ENCODE data around the gene LPP. TPM values are rescaled to one million over a fixed set of nuclear protein-coding genes. Genes with fewer than 3 reads are reported as not detected.

LPP gene
- total RNA-seq, 6 experiments from 2014 or later, result 41.5 to 90.5 (median 69.5) TPM

DNA sequence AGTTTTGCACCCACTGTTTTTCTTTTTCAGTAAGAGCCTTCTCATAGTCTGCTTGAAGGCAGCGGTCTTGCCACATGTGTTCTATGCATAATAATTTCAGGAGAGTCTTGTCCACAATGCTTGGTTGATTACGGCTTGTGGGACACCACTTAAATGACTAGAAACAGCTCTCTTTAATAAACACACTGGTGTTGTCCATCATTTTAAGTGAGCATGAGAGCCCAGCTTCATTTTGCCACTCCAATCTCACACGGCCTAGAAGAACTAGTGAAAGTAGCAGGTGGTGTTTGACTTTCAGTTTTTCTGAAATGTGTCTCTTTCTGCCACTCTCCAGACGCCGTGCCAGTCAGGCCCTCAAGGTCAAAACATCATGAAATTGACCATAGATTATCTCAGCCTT lies 292.1 kb downstream of the LPP start:
- ATAC-seq (no peak), DNase-seq (no peak)
- TF ChIP-seq POLR2A (IDR thresholded peaks at IDR 0.05), result no peak
- TF ChIP-seq, protein P1, sequence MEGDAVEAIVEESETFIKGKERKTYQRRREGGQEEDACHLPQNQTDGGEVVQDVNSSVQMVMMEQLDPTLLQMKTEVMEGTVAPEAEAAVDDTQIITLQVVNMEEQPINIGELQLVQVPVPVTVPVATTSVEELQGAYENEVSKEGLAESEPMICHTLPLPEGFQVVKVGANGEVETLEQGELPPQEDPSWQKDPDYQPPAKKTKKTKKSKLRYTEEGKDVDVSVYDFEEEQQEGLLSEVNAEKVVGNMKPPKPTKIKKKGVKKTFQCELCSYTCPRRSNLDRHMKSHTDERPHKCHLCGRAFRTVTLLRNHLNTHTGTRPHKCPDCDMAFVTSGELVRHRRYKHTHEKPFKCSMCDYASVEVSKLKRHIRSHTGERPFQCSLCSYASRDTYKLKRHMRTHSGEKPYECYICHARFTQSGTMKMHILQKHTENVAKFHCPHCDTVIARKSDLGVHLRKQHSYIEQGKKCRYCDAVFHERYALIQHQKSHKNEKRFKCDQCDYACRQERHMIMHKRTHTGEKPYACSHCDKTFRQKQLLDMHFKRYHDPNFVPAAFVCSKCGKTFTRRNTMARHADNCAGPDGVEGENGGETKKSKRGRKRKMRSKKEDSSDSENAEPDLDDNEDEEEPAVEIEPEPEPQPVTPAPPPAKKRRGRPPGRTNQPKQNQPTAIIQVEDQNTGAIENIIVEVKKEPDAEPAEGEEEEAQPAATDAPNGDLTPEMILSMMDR (IDR thresholded peaks at IDR 0.05), result no peak
- H3K27ac ChIP-seq, result no peak overlapping the region
- H3K9me3 ChIP-seq, result no peaks in the 10 kb centered on the region
- intact Hi-C loops (cut with DNase I), result no loop called here
- 72% methylated on average over 4 of the region's 5 CpGs for whole genome bisulfite sequencing (ENCODE audit: insufficient coverage, low coverage, low lambda C conversion rate, missing lambda C conversion rate)
- no peaks in the 10 kb centered on the region for H3K36me3 ChIP-seq
- H3K4me1 ChIP-seq, result no peaks in the 10 kb centered on the region
- no peaks in the 10 kb centered on the region for H3K27me3 ChIP-seq
- no peak overlapping the region for H3K4me3 ChIP-seq

DNA sequence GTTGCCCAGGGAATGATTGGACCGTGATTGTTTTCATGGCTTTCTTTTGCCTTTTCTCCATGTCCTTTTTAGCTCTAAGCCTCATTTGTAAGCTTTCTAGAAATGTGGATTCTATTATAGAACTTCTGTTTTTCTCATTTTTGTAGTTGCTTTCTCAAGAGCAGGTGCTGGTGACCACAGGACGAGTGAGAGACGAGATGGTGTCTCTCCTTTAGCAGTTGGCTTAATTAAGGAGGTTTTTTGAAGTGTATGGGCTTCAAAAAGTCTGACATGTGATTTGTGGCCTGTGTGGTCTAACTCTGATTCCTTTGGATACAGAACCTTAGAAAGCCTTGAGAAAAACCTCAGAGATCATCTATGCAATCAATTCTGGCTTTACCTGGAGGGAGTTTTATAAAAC lies 292.8 kb downstream of the LPP start:
- ATAC-seq, result no peak
- TF ChIP-seq, protein P1 (IDR thresholded peaks at IDR 0.05), result no peak
- TF ChIP-seq POLR2A (IDR thresholded peaks at IDR 0.05), result no peak
- Histone ChIP-seq H3K4me3 (no peak overlapping the region), H3K9me3 (no peaks in the 10 kb centered on the region), H3K36me3 (no peaks in the 10 kb centered on the region), H3K4me1 (no peaks in the 10 kb centered on the region), H3K27ac (no peak overlapping the region), H3K27me3 (no peaks in the 10 kb centered on the region)
- DNase-seq, result no peak
- intact Hi-C loops (cut with DNase I), result no loop called here
- WGBS (ENCODE audit: insufficient coverage, low coverage, low lambda C conversion rate, missing lambda C conversion rate), result 81% methylated on average over 3 of the region's 3 CpGs

DNA sequence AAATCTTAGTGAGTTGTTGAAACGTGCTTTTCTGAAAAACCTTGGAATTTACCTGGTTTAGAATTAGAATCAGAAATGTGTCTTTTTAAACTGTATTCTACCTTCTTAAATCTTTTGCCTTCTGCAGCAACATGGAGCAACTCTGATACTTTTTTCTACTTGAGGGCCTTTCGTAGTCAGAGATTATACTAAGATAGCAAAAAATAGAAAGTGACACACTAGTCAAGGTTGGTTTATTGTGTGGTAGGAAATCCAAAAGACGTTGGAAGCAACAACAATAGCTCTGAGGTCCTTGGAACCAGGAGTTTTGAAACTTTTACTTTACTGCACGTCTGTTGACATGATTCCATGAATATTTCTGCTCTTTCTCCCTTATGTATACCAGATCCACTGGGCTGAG lies 294.9 kb downstream of the LPP start:
- intact Hi-C loops (cut with DNase I), result no loop called here
- ATAC-seq, result no peak
- no peaks in the 10 kb centered on the region for H3K9me3 ChIP-seq
- H3K27me3 ChIP-seq, result no peaks in the 10 kb centered on the region
- H3K27ac ChIP-seq, result no peak overlapping the region
- DNase-seq, result no peak
- 84% methylated on average over 4 of the region's 4 CpGs for WGBS (ENCODE audit: insufficient coverage, low coverage, low lambda C conversion rate, missing lambda C conversion rate)
- H3K36me3 ChIP-seq, result no peaks in the 10 kb centered on the region
- TF ChIP-seq POLR2A (IDR thresholded peaks at IDR 0.05), result no peak
- TF ChIP-seq, protein P1 (IDR thresholded peaks at IDR 0.05), result no peak
- no peak overlapping the region for H3K4me3 ChIP-seq
- H3K4me1 ChIP-seq, result no peaks in the 10 kb centered on the region

DNA sequence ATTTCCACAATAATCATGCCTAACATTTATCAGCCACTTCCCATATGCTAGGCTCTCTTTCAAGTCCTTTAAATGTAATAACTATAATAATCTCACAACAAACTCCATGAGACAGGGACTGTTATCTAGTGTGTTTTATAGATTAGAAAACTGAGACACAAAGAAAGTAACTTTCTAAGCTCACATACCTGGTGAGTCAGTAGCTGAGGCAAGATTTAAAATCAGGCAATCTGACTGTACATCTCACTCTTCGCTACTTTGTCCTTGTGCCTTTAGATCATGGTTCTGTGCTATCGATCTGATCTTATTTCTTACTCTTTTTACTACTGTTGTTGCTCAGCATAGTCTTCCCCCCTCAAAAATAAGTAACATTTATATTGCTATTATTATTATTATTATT lies 295.5 kb downstream of the LPP start:
- H3K4me1 ChIP-seq, result no peaks in the 10 kb centered on the region
- no peaks in the 10 kb centered on the region for H3K9me3 ChIP-seq
- intact Hi-C loops (cut with DNase I), result no loop called here
- no peaks in the 10 kb centered on the region for H3K27me3 ChIP-seq
- ATAC-seq (no peak), DNase-seq (no peak)
- 96% methylated on average over 2 of the region's 2 CpGs for WGBS (ENCODE audit: insufficient coverage, low coverage, low lambda C conversion rate, missing lambda C conversion rate)
- no peak overlapping the region for H3K4me3 ChIP-seq
- no peaks in the 10 kb centered on the region for H3K36me3 ChIP-seq
- TF ChIP-seq POLR2A (IDR thresholded peaks at IDR 0.05), result no peak
- TF ChIP-seq, protein P1 (IDR thresholded peaks at IDR 0.05), result no peak
- H3K27ac ChIP-seq, result no peak overlapping the region

DNA sequence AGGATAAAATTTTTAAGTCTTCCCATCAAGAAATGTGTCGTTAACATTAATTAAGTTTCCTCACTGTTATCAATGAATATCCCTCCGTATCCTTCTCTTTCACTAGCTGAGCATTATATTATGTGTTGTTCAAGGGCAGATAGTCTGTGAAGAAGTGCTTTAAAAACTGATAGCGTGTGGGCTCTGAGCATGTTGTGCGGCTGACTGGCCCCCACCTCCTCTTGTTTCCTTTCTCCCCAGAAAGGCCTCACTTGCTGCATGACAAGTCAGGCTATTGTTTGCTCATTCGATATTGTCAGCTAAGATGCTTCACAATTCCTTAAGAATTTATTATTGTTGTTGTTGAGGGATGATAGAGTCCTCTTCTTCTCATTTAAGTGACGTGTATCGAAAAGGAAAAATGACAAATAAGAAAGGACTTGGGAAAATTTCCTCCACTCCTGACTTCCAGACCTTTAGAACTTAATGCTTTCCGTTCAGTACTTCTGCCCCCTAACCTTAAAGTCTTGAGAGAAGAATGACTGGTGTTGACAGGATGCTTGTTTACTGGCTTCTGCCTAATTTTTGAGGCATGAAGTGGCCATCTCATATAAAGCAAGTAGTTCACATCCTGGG lies 298.3 kb downstream of the LPP start:
- no peaks in the 10 kb centered on the region for H3K36me3 ChIP-seq
- TF ChIP-seq, protein P1 (IDR thresholded peaks at IDR 0.05), result no peak
- TF ChIP-seq POLR2A (IDR thresholded peaks at IDR 0.05), result no peak
- intact Hi-C loops (cut with DNase I), result no loop called here
- H3K4me1 ChIP-seq, result no peaks in the 10 kb centered on the region
- DNase-seq, result no peak
- no peaks in the 10 kb centered on the region for H3K27me3 ChIP-seq
- no peaks in the 10 kb centered on the region for H3K9me3 ChIP-seq
- no peak for ATAC-seq
- no peak overlapping the region for H3K4me3 ChIP-seq
- WGBS (ENCODE audit: insufficient coverage, low coverage, low lambda C conversion rate, missing lambda C conversion rate), result 84% methylated on average over 8 of the region's 8 CpGs
- no peak overlapping the region for H3K27ac ChIP-seq

Data from right lobe of liver (tissue), 6 donors.